MM.1S (cell line): ENCODE data around the gene AGBL4.

Source experiments
- DNase-seq: peaks from one replicate; pipeline ENCODE4 v3.0.0-alpha.2; 2015
- H2AFZ ChIP-seq: fragments of 300-600 bp; sonication (generic); 2 replicates; pipeline ENCODE4 v1.6.0; 2016; ENCODE audit warnings: antibody characterized with exemption, low read length
- H3F3A ChIP-seq: fragments of 300-600 bp; sonication (generic); 2 replicates; pipeline ENCODE4 v1.6.1; 2016; ENCODE audit warnings: mild to moderate bottlenecking, antibody characterized with exemption, low read length, moderate library complexity, mixed read lengths; ENCODE audit not compliant: insufficient read depth
- H3K27ac ChIP-seq: fragments of 300-600 bp; sonication (generic); 2 replicates; pipeline ENCODE4 v1.5.1; 2016; ENCODE audit warnings: mild to moderate bottlenecking, low read length
- H3K27me3 ChIP-seq: fragments of 300-600 bp; sonication (generic); replicated peaks from 2 replicates; pipeline ENCODE4 v1.6.0; 2016; ENCODE audit warnings: low read length; ENCODE audit not compliant: insufficient read depth
- H3K36me3 ChIP-seq: fragments of 300-600 bp; sonication (generic); replicated peaks from 2 replicates; pipeline ENCODE4 v1.6.1; 2016; ENCODE audit warnings: mild to moderate bottlenecking, low read length, mixed read lengths; ENCODE audit not compliant: insufficient read depth
- H3K4me1 ChIP-seq: fragments of 300-600 bp; sonication (generic); 2 replicates; pipeline ENCODE4 v1.6.1; 2016; ENCODE audit warnings: low read length, mixed read lengths
- H3K4me2 ChIP-seq: fragments of 300-600 bp; sonication (generic); 2 replicates; pipeline ENCODE4 v1.6.0; 2016; ENCODE audit warnings: low read depth, low read length
- H3K4me3 ChIP-seq: fragments of 300-600 bp; sonication (generic); 2 replicates; pipeline ENCODE4 v1.5.1; 2016; ENCODE audit warnings: low read length, mixed read lengths
- H3K79me2 ChIP-seq: fragments of 300-600 bp; sonication (generic); 2 replicates; pipeline ENCODE4 v1.6.1; 2016; ENCODE audit warnings: mixed run types, low read length, mixed read lengths
- H3K9ac ChIP-seq: fragments of 300-600 bp; sonication (generic); 2 replicates; pipeline ENCODE4 v1.6.1; 2016; ENCODE audit warnings: low read length, mixed read lengths
- H3K9me2 ChIP-seq: fragments of 300-600 bp; sonication (generic); replicated peaks from 2 replicates; pipeline ENCODE4 v1.6.1; 2016; ENCODE audit warnings: mild to moderate bottlenecking, low read length, mixed read lengths; ENCODE audit not compliant: insufficient read depth
- H3K9me3 ChIP-seq: fragments of 300-600 bp; sonication (generic); replicated peaks from 2 replicates; pipeline ENCODE4 v1.6.1; 2016; ENCODE audit warnings: mild to moderate bottlenecking, low read length, mixed read lengths; ENCODE audit not compliant: insufficient read depth
- H4K20me1 ChIP-seq: fragments of 300-600 bp; sonication (generic); 2 replicates; pipeline ENCODE4 v1.6.1; 2016; ENCODE audit warnings: mild to moderate bottlenecking, low read length, moderate library complexity, mixed read lengths; ENCODE audit not compliant: insufficient read depth
- EZH2 ChIP-seq: fragments of 300-600 bp; sonication (generic); optimal IDR thresholded peaks from 2 replicates; pipeline ENCODE3; 2017; ENCODE audit warnings: low read depth, mild to moderate bottlenecking, antibody characterized with exemption, low read length, mixed read lengths
- EZH2phosphoT487 ChIP-seq: fragments of 300-600 bp; sonication (generic); IDR thresholded peaks from 2 replicates; pipeline ENCODE4 v1.6.1; 2018; ENCODE audit warnings: antibody characterized with exemption, low read length
- TF ChIP-seq, protein P1 (sequence below): fragments of 300-600 bp; sonication (generic); IDR thresholded peaks from 2 replicates; pipeline ENCODE4 v1.5.1; 2016; ENCODE audit warnings: antibody characterized with exemption, low read length, mixed read lengths

The AGBL4 gene

DNA sequence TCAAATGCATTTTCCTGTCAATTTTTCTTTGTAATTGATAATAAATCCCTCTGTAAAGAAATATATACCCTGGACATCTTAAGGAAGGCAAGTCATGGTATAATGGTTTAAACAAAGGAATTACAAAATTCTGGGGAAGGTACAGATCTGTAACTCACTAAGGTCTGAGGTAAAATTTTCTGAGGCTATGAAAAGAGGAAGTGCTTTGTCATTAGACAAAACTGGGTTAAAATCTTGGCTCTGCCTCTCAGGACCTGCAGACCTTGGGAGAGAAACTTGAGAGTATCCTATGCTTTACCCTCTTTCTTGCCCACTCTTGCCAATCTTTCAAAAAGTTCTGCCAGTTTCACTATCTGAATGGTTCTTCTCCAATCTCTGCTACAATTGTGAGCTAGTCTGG lies 1220.3 kb downstream of the AGBL4 start:
- no peak overlapping the region for H3K9ac ChIP-seq
- H3F3A ChIP-seq: no peaks in the 10 kb centered on the region
- no peak for DNase-seq
- no peaks in the 10 kb centered on the region for H3K36me3 ChIP-seq
- no peak overlapping the region for H3K4me3 ChIP-seq
- H3K79me2 ChIP-seq: no peaks in the 10 kb centered on the region
- H3K4me1 ChIP-seq: no peaks in the 10 kb centered on the region
- no peaks in the 10 kb centered on the region for H3K9me2 ChIP-seq
- no peaks in the 10 kb centered on the region for H4K20me1 ChIP-seq
- no peaks in the 10 kb centered on the region for H3K27me3 ChIP-seq
- H3K27ac ChIP-seq: no peak overlapping the region
- no peak overlapping the region for H3K4me2 ChIP-seq
- H2AFZ ChIP-seq: no peak overlapping the region
- H3K9me3 ChIP-seq: no peaks in the 10 kb centered on the region
- TF ChIP-seq, protein P1, sequence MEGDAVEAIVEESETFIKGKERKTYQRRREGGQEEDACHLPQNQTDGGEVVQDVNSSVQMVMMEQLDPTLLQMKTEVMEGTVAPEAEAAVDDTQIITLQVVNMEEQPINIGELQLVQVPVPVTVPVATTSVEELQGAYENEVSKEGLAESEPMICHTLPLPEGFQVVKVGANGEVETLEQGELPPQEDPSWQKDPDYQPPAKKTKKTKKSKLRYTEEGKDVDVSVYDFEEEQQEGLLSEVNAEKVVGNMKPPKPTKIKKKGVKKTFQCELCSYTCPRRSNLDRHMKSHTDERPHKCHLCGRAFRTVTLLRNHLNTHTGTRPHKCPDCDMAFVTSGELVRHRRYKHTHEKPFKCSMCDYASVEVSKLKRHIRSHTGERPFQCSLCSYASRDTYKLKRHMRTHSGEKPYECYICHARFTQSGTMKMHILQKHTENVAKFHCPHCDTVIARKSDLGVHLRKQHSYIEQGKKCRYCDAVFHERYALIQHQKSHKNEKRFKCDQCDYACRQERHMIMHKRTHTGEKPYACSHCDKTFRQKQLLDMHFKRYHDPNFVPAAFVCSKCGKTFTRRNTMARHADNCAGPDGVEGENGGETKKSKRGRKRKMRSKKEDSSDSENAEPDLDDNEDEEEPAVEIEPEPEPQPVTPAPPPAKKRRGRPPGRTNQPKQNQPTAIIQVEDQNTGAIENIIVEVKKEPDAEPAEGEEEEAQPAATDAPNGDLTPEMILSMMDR: no peak
- TF ChIP-seq EZH2: no peak
- TF ChIP-seq EZH2phosphoT487: no peak

DNA sequence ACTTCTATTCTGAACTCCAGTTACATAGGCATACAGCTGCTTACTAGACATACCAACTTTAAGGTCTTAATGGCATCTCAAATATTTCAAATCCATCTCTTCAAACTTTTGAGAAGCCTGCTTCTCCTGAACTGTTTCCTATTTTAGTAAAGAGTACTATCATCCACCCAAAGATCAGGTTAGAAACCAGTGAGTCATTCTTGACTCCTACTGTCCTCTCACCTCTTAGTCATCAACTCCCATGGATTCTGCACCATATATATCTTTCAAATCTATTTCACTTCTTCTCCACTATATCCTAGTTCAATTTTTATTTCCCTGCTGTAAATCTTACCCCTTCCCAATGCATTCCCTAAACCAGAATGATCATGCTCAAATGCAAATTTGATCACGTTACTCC lies 1228.9 kb downstream of the AGBL4 start:
- no peaks in the 10 kb centered on the region for H3K9me3 ChIP-seq
- H3K79me2 ChIP-seq: no peaks in the 10 kb centered on the region
- TF ChIP-seq EZH2 (no peak), EZH2phosphoT487 (no peak)
- TF ChIP-seq, protein P1: no peak
- H3K4me2 ChIP-seq: peak overlapping the region; percentile 11; the same call in 1 of the 2 replicates
- no peak overlapping the region for H2AFZ ChIP-seq
- no peaks in the 10 kb centered on the region for H3K9me2 ChIP-seq
- H3F3A ChIP-seq: peaks cover 4% of the 10 kb centered on the region; the same call in 1 of the 2 replicates
- DNase-seq: no peak
- no peaks in the 10 kb centered on the region for H4K20me1 ChIP-seq
- H3K36me3 ChIP-seq: no peaks in the 10 kb centered on the region
- no peaks in the 10 kb centered on the region for H3K27me3 ChIP-seq
- H3K9ac ChIP-seq: no peak overlapping the region
- peaks cover 40% of the 10 kb centered on the region for H3K4me1 ChIP-seq
- H3K27ac ChIP-seq: no peak overlapping the region
- H3K4me3 ChIP-seq: no peak overlapping the region

DNA sequence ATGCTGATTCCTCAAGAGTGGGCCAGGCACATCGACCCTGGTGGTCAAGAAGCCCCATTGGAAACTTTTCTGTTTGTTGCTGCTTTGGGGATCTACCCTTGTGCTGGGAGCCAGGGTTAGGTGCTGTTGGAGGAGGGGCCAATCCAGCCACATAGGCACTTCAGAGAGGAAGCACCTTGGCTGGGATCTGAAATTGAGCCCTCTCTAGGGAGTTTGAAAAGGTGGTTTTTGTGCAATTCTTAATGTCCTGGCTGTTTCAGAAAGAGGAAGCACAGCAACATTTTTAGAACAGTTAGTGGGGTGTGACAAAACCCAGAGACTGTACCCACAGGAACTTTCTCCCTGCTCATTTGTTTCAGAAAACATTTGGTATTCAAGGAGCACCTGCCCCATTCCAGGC lies 1229.9 kb downstream of the AGBL4 start:
- Histone ChIP-seq H3K27me3 (no peaks in the 10 kb centered on the region), H3K27ac (peak overlapping the region; percentile 31; the same call in 1 of the 2 replicates), H3K4me1 (peaks cover 46% of the 10 kb centered on the region), H4K20me1 (no peaks in the 10 kb centered on the region), H2AFZ (no peak overlapping the region), H3F3A (peaks cover 5% of the 10 kb centered on the region; the same call in 1 of the 2 replicates), H3K9me3 (no peaks in the 10 kb centered on the region), H3K36me3 (no peaks in the 10 kb centered on the region), H3K4me3 (no peak overlapping the region), H3K9ac (no peak overlapping the region), H3K79me2 (no peaks in the 10 kb centered on the region), H3K4me2 (peak overlapping the region; percentile 11; the same call in 1 of the 2 replicates), H3K9me2 (no peaks in the 10 kb centered on the region)
- TF ChIP-seq EZH2: no peak
- DNase-seq: peak; percentile 41

DNA sequence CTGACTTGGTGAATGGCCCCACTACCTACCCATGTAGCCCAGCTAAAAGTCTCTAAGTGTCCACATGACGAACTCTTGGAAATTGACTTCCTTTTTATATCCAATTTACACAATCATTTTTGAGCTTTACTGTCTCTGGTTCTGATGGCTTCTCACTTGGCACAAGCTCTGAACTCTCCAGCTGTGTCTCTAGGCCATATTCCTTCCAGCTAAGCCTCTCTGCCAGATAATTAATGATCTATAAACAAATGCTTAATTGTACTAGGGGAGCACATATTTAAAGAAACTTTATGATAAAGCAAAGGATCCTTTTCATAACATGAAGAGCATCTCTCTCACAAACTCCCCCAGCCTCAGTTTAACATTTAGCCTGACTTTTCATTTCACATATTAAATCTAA lies 1230.8 kb downstream of the AGBL4 start:
- no peaks in the 10 kb centered on the region for H4K20me1 ChIP-seq
- H3K27me3 ChIP-seq: no peaks in the 10 kb centered on the region
- TF ChIP-seq, protein P1: no peak
- TF ChIP-seq EZH2phosphoT487: no peak
- no peak for DNase-seq
- H3K9ac ChIP-seq: no peak overlapping the region
- H3K4me2 ChIP-seq: no peak overlapping the region
- H3K27ac ChIP-seq: no peak overlapping the region
- H3K4me3 ChIP-seq: no peak overlapping the region
- no peaks in the 10 kb centered on the region for H3K9me2 ChIP-seq
- H3K36me3 ChIP-seq: no peaks in the 10 kb centered on the region
- H3F3A ChIP-seq: peaks cover 13% of the 10 kb centered on the region
- H3K4me1 ChIP-seq: peaks cover 55% of the 10 kb centered on the region
- no peak overlapping the region for H2AFZ ChIP-seq
- H3K79me2 ChIP-seq: no peaks in the 10 kb centered on the region
- H3K9me3 ChIP-seq: no peaks in the 10 kb centered on the region
